Ishikawa (cell line): Measurements from ENCODE around the gene SPEM2.

Experiments used
- CEBPB ChIP-seq: IDR thresholded peaks from 2 replicates; pipeline ENCODE4 v1.6.1; 2012
- CREB1 ChIP-seq: IDR thresholded peaks from 2 replicates; pipeline ENCODE4 v1.6.1; 2012; ENCODE audit warnings: low read depth
- EGR1 ChIP-seq: IDR thresholded peaks from 2 replicates; pipeline ENCODE4 v1.6.1; 2012
- EP300 ChIP-seq: IDR thresholded peaks from 2 replicates; pipeline ENCODE4 v1.6.1; 2012; ENCODE audit warnings: borderline replicate concordance
- FOXM1 ChIP-seq: IDR thresholded peaks from 2 replicates; pipeline ENCODE4 v1.6.1; 2012; ENCODE audit warnings: low read depth, borderline replicate concordance
- MAX ChIP-seq: IDR thresholded peaks from 2 replicates; pipeline ENCODE4 v1.6.1; 2012
- NFIC ChIP-seq: IDR thresholded peaks from 2 replicates; pipeline ENCODE4 v1.6.1; 2012
- RAD21 ChIP-seq: IDR thresholded peaks from 2 replicates; pipeline ENCODE4 v1.6.1; 2012; ENCODE audit warnings: low read depth
- REST ChIP-seq: IDR thresholded peaks from 2 replicates; pipeline ENCODE4 v1.6.1; 2012; ENCODE audit warnings: low read depth, mild to moderate bottlenecking
- TAF1 ChIP-seq: IDR thresholded peaks from 2 replicates; pipeline ENCODE4 v1.6.1; 2012; ENCODE audit warnings: low read depth, mild to moderate bottlenecking
- TCF12 ChIP-seq: IDR thresholded peaks from 2 replicates; pipeline ENCODE4 v1.6.1; 2012; ENCODE audit warnings: low read depth
- TEAD4 ChIP-seq: IDR thresholded peaks from 2 replicates; pipeline ENCODE4 v1.6.1; 2012
- USF1 ChIP-seq: IDR thresholded peaks from 2 replicates; pipeline ENCODE4 v1.6.1; 2012
- YY1 ChIP-seq: IDR thresholded peaks from 2 replicates; pipeline ENCODE4 v1.6.1; 2012; ENCODE audit warnings: low read depth
- ZBTB7A ChIP-seq: IDR thresholded peaks from 2 replicates; pipeline ENCODE4 v1.6.1; 2012; ENCODE audit warnings: low read depth

The SPEM2 gene

GRCh38 chr17:7432296-7432695 lies 6.9 kb downstream of the SPEM2 start:
- TF ChIP-seq MAX, result no peak
- TF ChIP-seq YY1, result no peak
- no peak for TF ChIP-seq FOXM1
- no peak for TF ChIP-seq EGR1
- TF ChIP-seq REST, result no peak
- TF ChIP-seq EP300, result no peak
- TF ChIP-seq ZBTB7A, result no peak
- TF ChIP-seq USF1, result no peak
- TF ChIP-seq TEAD4, result no peak
- TF ChIP-seq CREB1, result no peak
- no peak for TF ChIP-seq TAF1
- no peak for TF ChIP-seq NFIC
- TF ChIP-seq RAD21, result no peak
- TF ChIP-seq TCF12, result no peak
- TF ChIP-seq CEBPB, result no peak

GRCh38 chr17:7435676-7436555 lies 10.5 kb downstream of the SPEM2 start:
- TF ChIP-seq NFIC, result no peak
- TF ChIP-seq CREB1, result no peak
- TF ChIP-seq TEAD4, result peak; percentile 1; the same call in 1 of the 2 replicates
- peak; percentile 13; the same call in 1 of the 2 replicates for TF ChIP-seq MAX

- TF ChIP-seq TCF12 (no peak), NFIC (no peak), EP300 (no peak), MAX (no peak), YY1 (no peak), CEBPB (no peak), FOXM1 (no peak), RAD21 (no peak), REST (no peak), EGR1 (no peak), USF1 (no peak), ZBTB7A (no peak), TAF1 (no peak), TEAD4 (no peak), CREB1 (no peak)
Measured at GRCh38 chr17:7436556-7437368, 11.3 kb downstream of the SPEM2 start.

GRCh38 chr17:7437369-7437863 lies 12.0 kb downstream of the SPEM2 start:
- TF ChIP-seq CEBPB (no peak), RAD21 (no peak), CREB1 (no peak), NFIC (no peak), TAF1 (no peak), FOXM1 (no peak)

- TF ChIP-seq TCF12 (no peak), TEAD4 (no peak), EGR1 (no peak), TAF1 (no peak), RAD21 (no peak), EP300 (no peak), YY1 (no peak), USF1 (no peak)
Measured at GRCh38 chr17:7437950-7438614, 12.7 kb downstream of the SPEM2 start.
